Breast epithelium (tissue), 4 donors: Measurements from ENCODE around the gene CYP2A6. TPM values are rescaled to one million over a fixed set of nuclear protein-coding genes. Genes with fewer than 3 reads are reported as not detected.

Experiments
- DNase-seq, 2 donors: peaks; one replicate each; pipeline ENCODE4 v3.0.0-alpha.2; 2019; ENCODE audit warnings: low spot score in 2 of 2
- H3K27ac ChIP-seq, 2 donors: fragments of 200-600 bp; sonication (generic) in 1 of 2; one replicate each; pipeline ENCODE4 v1.5.1; 2016 to 2019; ENCODE audit warnings: mild to moderate bottlenecking in 1 of 2
- H3K27me3 ChIP-seq, 2 donors: fragments of 200-600 bp; sonication (generic) in 1 of 2; one replicate each; pipeline versions ENCODE4 v1.5.1 to v1.6.0; 2017 to 2019; ENCODE audit warnings: control low read depth in 1 of 2, mild to moderate bottlenecking in 1 of 2
- H3K36me3 ChIP-seq: fragments of 200-600 bp; one replicate; pipeline ENCODE4 v1.5.1; 2019
- H3K4me1 ChIP-seq, 2 donors: fragments of 200-600 bp; sonication (generic); one replicate each; pipeline ENCODE4 v1.5.1; 2016 to 2019; ENCODE audit warnings: control low read depth in 1 of 2
- H3K4me3 ChIP-seq, 3 donors: fragments of 200-600 bp; sonication (generic); 1 replicate in 2 of 3; 2 replicates in 1 of 3; pipeline ENCODE4 v1.5.1; 2016 to 2019; ENCODE audit warnings: mild to moderate bottlenecking in 3 of 3, moderate library complexity in 2 of 3
- H3K9me3 ChIP-seq, 2 donors: fragments of 200-600 bp; sonication (generic) in 1 of 2; one replicate each; pipeline ENCODE4 v1.5.1; 2016 to 2019; ENCODE audit warnings: control low read depth in 1 of 2
- CTCF ChIP-seq, 3 donors: fragments of 450-650 bp; IDR thresholded peaks; one replicate each; pipeline ENCODE4 v1.5.1; 2016 to 2017; ENCODE audit warnings: antibody characterized with exemption in 3 of 3, mild to moderate bottlenecking in 3 of 3, moderate library complexity in 3 of 3
- POLR2A ChIP-seq: fragments of 450-650 bp; IDR thresholded peaks from one replicate; pipeline ENCODE4 v1.6.1; 2016; ENCODE audit warnings: antibody characterized with exemption, mild to moderate bottlenecking, moderate library complexity
- POLR2AphosphoS5 ChIP-seq, 3 donors: sonication (generic); formaldehyde crosslinking; IDR thresholded peaks; one replicate each; pipeline ENCODE4 v1.6.1; 2017; ENCODE audit warnings: antibody characterized with exemption in 3 of 3
- intact Hi-C: fragments of 100-400 bp; cut with DNase I; formaldehyde crosslinking; loops from one replicate; pipeline ENCODE4 v1.15.1; 2023; ENCODE audit warnings: low total_unique reads
- total RNA-seq, 3 donors: library from RNA; depleted of rRNA; stranded (reverse); fragments of >200 nt; gene quantifications; one replicate each; pipeline ENCODE4 v1.1.0, GENCODE V29; 2016

The CYP2A6 gene
- total RNA-seq, 3 donors from 2014 or later: 0.64 TPM; not detected in 2

GRCh38 chr19:40808021-40808325 is 42.3 kb downstream of the CYP2A6 start:
- no peaks in the 10 kb centered on the region for H3K9me3 ChIP-seq
- H3K27ac ChIP-seq: peak overlapping the region; percentile 79 to 94
- DNase-seq: no peak
- H3K4me3 ChIP-seq: no peak overlapping the region
- TF ChIP-seq POLR2AphosphoS5 (IDR thresholded peaks at IDR 0.05) (no peak), POLR2A (no peak), CTCF (IDR thresholded peaks at IDR 0.05) (no peak)
- peaks cover 20 to 46% of the 10 kb centered on the region in 2 donors for H3K4me1 ChIP-seq
- H3K36me3 ChIP-seq: no peaks in the 10 kb centered on the region
- intact Hi-C loops: no loop called here
- no peaks in the 10 kb centered on the region for H3K27me3 ChIP-seq

- peak overlapping the region in 1 of 3 donors; percentile 41 for H3K4me3 ChIP-seq
These were observed 42.9 kb downstream of the CYP2A6 start for GRCh38 chr19:40807147-40808020.

GRCh38 chr19:40806423-40807146 is 43.7 kb downstream of the CYP2A6 start:
- no peaks in the 10 kb centered on the region for H3K27me3 ChIP-seq
- TF ChIP-seq POLR2AphosphoS5 (IDR thresholded peaks at IDR 0.05) (peak in 2 of 3 donors; percentile 64 to 88), POLR2A (no peak), CTCF (IDR thresholded peaks at IDR 0.05) (peak; percentile 59 to 81 (median 72))
- H3K4me3 ChIP-seq: peak overlapping the region in 1 of 3 donors; percentile 41
- intact Hi-C loops: no loop called here
- H3K9me3 ChIP-seq: no peaks in the 10 kb centered on the region
- no peaks in the 10 kb centered on the region for H3K36me3 ChIP-seq
- H3K4me1 ChIP-seq: peaks cover 33 to 55% of the 10 kb centered on the region in 2 donors
- H3K27ac ChIP-seq: peak overlapping the region; percentile 79 to 94
- peak; percentile 61 to 67 for DNase-seq

More at GRCh38 chr19:40807147-40808020, 42.9 kb downstream of the CYP2A6 start:
- no peaks in the 10 kb centered on the region for H3K9me3 ChIP-seq
- intact Hi-C loops: no loop called here
- DNase-seq: no peak
- peaks cover 26 to 51% of the 10 kb centered on the region in 2 donors for H3K4me1 ChIP-seq
- peak overlapping the region; percentile 79 to 94 for H3K27ac ChIP-seq
- H3K36me3 ChIP-seq: no peaks in the 10 kb centered on the region
- no peaks in the 10 kb centered on the region for H3K27me3 ChIP-seq
- TF ChIP-seq POLR2AphosphoS5 (IDR thresholded peaks at IDR 0.05): no peak
- TF ChIP-seq POLR2A: no peak
- TF ChIP-seq CTCF (IDR thresholded peaks at IDR 0.05): peak in 1 of 3 donors; percentile 41

GRCh38 chr19:40805258-40805868 is 44.9 kb downstream of the CYP2A6 start:
- no peak for DNase-seq
- Histone ChIP-seq H3K27ac (peak overlapping the region; percentile 79 to 94), H3K9me3 (no peaks in the 10 kb centered on the region), H3K4me3 (peak overlapping the region in 1 of 3 donors; percentile 57), H3K36me3 (no peaks in the 10 kb centered on the region), H3K27me3 (no peaks in the 10 kb centered on the region), H3K4me1 (peaks cover 39 to 65% of the 10 kb centered on the region in 2 donors)
- TF ChIP-seq POLR2A (no peak), POLR2AphosphoS5 (IDR thresholded peaks at IDR 0.05) (no peak), CTCF (IDR thresholded peaks at IDR 0.05) (no peak)
- intact Hi-C loops: no loop called here
